ENCODE measurements around the gene PIK3R1.

DNA sequence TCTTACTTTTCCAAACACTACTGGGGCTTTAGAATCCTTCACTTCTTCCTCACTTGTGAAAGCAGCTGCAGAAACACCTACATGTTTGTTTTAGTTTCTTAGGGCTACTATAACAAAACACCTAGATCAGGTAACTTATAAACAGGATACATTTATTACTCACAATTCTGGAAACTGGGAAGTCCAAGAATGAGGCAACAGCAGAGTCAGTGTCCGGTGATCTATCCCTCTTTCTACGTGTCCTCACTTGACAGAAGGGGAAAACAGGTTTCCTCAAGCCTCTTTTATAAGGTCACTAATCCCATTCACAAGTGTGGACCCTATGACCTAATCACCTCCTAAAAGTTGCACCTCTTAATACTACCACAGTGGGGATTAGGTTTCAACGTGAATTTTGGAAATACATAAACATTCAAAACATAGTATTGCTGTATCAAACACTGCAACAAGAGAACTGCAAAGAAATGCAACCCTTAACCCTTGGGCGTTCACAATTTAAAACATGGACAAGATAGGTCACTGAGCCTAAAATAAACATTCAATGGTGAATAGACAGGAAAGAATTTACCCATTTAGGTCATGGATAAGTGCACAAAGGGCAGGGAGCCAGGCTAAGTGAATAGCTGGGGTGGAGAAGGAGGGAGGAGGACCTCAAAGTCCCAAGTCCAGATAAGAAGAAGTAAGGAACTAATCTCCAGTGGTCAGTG lies 104.3 kb downstream of the PIK3R1 start:
- TF ChIP-seq CTCF (IDR thresholded peaks at IDR 0.05) (no peak), POLR2AphosphoS5 (IDR thresholded peaks at IDR 0.05) (peak in 2 of 3 donors; percentile 37 to 61)
